ENCODE results near the gene BAG3.
"Not testable (repeated sequence)": the region's sequence is repeated elsewhere in the genome, so short reads cannot be mapped to it uniquely, and the experiment has no call there.

Gene BAG3

DNA sequence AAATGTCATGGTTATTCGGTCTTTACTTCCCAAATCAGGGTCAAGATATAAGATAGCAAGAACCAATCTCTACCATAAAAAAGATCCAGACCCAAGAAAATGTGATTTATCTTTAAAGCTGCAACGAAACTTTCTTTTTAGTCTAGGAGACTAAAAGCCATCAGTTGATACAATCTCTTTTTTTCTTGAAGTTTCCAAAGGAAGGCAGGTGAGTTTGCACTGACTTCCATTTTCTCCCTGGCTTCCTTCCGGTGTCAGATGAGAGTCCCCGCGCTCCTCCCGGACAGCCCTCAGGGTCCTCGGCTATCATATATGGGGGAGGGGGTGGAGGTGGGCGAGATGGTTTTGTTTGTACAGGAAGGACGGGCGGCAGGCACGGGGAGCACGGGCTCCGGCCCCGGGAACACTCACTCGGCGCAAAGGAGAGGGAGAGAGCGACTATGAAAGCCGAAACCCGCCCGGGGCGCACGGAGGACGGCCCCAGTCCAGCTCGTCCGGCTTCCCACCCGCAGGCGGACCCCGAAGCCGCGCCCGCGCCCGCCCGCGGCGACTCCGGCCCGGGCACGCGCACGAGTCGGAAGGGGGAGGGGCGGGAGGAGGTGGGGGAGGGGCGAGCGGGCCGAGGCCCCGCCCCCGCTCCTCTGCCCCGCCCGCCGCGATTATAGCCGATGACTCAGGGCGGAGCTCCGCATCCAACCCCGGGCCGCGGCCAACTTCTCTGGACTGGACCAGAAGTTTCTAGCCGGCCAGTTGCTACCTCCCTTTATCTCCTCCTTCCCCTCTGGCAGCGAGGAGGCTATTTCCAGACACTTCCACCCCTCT lies at the start of gene BAG3:
Gene BAG3, plus strand, starts transcription at position 689 of the 822 bp plus-strand sequence. CDS start 296 bp downstream, outside the sequence.
- peak; percentile 78 for DNase-seq

DNA sequence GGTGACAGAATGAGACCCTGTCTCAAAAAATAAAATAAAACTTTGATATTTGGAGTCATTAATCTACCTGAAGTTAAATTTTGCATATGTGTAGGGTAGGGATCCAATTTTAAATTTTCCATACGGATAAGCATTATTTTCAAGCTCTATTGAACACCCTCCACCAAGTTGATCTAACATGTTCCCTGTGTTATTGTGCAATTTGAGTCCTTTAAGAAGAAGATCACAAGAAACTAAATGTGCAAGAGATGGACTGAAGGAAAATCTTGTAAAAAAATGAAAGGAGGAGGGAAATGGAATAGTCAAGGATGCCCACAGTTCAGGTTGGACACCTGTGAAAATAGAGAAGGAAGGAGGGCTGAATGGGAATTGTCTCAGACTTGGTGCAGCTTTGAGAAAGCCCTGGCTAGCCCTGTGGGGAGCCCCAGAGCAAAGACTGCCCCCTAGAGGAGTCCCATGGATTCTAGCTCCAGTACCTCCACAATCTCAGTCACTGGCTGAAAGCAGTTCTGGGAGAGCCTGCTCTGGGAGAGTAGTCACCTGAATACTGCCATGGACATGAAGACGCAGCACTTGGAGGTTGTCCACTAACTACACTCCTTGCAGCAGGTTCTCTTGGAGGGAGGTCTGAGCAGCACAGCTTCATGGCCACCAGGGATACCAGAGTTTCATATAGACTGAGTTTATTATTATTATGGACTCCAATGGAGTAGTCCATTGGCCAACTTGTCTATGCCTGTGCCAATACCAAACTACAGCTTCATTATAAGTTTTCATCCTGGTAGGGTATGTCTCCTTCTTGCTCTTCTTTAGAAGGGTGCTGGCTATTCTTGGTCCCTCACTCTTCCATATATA lies 48.7 kb upstream of the BAG3 start:
- DNase-seq = peak; percentile 11

DNA sequence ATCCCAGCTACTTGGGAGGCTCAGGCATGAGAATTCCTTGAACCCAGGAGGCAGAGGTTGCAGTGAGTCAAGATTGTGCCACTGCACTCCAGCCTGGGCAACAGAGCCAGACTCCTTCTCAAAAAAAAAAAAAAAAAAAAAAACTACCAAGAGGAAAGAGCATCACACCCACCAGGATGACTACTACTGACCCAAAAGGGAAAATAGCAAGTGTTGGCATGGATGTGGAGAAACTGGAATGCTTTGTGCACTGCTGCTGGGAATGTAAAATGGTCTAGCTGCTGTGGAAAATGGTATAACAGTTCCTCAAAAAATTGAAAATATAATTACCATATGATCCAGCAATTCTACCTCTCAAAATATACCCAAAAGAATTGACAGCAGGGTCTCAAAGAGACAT lies 46.7 kb upstream of the BAG3 start:
- no peak for DNase-seq

DNA sequence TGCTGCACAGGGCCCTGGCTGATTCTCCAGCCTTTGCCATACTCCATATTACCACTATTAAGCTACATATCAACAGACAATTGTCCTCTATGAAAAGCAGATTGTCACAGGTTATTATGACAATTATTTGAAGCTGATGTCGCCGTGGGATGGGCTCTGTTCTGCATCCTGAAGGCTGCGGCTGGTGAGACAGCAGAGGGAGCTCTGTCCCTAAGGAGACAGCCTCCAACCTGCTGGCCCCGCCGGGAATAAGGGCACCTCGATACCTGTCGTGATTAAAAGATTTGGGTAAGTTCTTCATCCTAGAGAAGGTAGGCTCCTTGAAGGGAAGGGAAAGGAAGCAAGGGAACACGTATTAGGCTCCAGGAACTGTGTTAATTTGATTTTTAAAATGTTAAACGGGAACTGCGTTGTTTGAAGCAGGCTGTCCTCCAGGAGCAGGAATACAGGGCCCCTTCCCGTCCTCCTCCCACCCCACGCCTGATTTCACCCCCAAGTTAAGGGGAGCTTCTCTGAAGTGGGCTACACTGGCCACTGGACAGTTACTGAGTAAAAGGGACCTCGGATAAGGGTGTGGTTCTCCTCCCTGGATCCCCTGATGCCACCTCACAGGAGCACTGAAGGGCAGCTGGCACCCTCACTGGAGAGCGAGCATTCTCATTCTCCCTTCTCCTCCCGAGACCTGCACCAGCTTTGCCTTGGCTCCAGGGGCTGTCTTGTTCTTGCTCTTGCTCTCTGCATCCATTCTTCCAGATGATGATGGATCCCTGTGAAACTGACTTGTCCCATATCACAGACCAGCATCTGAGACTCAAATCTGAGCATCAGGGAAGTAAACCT lies 42.6 kb upstream of the BAG3 start:
- peak; percentile 34 for DNase-seq

DNA sequence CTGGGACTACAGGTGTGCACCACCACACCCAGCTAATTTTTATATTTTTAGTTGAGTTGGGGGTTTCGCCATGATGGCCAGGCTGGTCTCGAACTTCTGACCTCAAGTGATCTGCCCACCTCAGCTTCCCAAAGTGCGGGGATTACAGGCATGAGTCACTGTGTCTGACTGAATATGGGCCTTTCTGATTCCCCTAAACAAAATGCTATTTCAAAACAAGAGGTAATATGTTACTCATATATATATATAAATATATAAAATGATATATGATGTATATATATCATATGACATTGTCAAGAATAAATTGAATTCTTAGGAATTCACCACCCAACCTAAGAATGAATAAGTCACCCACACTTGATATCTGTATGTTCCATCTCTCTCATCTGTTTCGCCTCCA lies 41.7 kb upstream of the BAG3 start:
- no peak for DNase-seq

DNA sequence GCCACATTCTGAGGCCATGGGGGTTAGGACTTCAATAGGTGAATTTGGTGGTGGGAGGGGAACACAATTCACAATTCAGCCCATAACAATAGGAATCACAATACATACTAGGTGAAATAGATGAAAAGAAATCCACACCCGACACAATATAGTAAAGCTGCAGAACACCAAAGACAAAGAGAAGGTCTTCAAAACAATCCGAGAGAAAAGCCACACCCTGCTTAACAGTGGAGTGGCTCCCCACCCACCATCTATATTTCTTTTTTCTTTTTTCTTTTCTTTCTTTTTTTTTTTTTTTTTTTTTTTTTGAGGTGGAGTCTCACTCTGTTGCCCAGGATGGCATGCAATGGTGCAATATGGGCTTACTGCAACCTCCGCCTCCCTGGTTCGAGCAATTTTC lies 39.7 kb upstream of the BAG3 start:
- no peak for DNase-seq

DNA sequence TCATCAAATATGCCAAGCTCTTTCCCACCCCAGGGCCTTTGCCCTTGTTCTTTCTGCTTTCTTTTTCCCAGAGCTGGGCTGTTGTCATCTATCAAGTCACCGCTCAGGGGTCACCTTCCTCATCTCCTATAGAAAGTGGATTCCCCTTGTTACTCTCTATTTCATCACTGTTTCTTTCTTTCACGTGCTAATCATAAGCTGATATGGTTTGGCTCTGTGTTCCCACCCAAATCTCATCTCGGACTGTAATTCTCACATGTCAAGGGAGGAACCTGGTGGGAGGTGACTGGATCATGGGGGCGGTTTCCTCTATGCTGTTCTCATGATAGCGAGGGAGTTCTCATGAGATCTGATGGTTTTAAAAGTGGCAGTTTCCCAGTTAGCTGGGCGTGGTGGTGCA lies 37.4 kb upstream of the BAG3 start:
- no peak for DNase-seq

DNA sequence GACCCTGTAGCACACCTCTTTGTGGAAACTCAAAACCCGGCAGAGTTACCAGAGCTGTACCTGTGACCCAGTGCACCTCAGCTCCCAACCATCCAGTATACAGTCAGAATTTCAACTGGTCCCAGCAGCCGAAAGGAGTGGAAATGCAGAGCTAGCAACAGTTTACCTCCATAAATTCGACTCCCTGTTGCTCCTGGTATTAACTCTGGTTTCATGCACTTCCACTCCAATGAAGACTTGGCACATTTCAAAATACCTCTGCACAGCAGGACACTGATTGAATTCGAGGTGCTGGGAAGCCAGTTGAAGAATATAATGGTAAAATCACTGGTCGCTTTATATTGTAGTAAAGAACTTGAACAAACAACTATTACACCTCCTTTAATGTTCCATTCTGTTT lies 36.5 kb upstream of the BAG3 start:
- no peak for DNase-seq

DNA sequence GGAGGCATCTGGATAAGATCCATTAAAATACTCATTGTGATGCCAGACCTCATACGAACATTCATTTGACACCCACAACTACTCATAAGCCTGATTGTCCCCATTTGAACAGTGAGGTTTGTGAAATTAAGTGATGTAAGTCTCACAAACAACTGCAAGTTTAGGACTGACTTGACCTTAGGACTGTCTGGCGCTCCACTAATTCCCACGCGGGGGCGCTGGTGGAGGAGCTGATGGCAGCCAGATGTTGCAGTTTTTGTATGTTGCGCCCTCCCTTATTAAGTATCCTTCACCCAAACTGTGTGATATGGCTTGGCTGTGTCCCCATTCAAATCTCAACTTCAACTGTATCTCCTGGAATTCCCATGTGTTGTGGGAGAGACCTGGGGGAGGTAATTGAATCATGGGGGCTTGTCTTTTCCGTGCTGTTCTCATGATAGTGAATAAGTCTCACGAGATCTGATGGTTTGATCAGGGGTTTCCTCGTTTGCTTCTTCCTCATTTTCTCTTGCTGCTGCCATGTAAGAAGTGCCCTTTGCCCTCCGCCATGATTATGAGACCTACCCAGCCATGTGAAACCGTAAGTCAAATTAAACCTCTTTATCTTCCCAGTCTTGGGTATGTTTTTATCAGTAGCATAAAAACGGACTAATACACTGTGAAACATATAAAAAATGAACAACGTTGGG lies 34.2 kb upstream of the BAG3 start:
- DNase-seq = peak; percentile 10

DNA sequence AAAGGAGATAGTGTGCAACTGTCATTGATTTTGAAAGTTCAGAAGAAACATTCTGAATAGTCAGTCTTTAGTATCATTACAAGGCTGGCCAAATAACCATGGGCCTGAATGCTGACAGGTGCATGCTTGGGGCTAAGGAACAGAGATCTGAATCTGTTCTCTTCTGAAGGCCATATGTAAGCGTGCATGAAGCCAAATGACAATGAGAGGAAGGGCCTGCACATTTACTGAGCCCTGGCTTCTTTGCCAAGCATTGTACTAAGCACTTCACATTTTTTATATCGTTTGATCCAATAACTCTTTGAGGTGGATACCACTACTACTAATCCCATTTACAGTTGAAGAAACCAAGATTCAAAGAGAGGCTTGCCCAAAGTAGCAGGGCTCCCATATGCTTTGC lies 32.0 kb upstream of the BAG3 start:
- no peak for DNase-seq

DNA sequence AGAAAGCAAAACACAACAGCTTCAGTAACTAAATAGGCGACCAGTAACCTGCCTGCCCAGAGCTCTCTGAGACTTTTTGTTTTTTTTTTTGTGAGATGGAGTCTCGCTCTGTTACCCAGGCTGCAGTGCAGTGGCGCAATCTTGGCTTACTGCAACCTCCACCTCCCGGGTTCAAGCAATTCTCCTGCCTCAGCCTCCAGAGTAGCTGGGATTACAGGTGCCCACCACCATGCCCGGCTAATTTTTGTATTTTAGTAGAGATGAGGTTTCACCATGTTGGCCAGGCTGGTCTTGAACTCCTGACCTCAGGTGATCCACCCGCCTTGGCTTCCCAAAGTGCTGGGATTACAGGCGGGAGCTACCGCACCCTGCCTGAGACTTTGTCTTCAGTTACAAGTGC lies 31.4 kb upstream of the BAG3 start:
- not testable (repeated sequence) for DNase-seq

DNA sequence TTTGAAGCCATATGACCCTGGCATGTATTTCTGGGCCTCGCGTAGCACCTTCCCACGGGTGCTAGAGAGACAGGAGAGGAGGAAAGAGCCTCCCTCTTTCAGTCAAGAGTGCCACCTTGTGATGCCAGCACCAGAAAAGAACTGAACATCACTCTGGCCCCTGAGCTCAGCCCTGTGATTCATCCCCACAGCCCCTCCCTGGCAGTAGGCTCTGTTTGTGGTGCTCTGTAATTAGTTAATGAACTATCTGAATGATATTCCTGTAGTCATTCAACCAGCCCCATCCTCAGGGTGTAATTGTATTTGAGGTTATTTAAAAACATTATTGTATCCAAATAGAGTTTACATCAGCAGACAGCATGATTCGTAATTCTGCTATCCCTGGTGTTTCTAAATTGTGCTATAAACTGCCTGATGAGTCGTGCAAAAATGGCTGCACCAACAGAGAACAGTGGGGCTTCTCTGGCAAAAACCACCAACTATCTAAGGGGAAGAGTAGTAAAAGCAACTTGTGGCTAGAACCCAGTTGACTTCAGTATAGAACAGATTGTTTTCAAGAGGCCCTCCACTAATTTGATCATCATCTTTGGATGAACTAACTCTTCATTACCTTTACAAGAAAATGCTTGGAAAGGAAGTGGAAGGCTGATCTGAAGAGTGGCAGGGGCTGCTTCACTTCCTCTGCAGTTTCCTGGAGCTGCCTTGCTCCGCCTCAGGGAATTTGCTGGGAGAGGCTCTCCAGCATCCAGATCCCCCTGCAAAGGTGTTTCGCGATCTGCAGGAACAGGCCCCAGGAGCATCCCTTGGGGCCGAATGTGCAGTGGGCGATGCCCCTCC lies 30.7 kb upstream of the BAG3 start:
- DNase-seq = no peak

DNA sequence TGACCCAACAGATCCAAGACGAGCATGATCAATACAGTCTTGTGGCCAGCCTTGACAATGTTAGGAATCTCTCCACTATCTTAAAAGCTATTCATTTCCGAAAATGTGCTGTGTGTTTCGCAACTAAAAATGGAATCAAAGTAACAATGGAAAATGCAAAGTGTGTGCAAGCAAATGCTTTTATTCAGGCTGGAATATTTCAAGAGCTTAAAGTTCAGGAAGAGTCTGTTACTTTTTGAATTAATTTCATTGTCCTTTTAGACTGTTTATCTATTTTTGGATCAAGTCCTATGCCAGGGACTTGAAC lies 30.1 kb upstream of the BAG3 start:
- DNase-seq = no peak

DNA sequence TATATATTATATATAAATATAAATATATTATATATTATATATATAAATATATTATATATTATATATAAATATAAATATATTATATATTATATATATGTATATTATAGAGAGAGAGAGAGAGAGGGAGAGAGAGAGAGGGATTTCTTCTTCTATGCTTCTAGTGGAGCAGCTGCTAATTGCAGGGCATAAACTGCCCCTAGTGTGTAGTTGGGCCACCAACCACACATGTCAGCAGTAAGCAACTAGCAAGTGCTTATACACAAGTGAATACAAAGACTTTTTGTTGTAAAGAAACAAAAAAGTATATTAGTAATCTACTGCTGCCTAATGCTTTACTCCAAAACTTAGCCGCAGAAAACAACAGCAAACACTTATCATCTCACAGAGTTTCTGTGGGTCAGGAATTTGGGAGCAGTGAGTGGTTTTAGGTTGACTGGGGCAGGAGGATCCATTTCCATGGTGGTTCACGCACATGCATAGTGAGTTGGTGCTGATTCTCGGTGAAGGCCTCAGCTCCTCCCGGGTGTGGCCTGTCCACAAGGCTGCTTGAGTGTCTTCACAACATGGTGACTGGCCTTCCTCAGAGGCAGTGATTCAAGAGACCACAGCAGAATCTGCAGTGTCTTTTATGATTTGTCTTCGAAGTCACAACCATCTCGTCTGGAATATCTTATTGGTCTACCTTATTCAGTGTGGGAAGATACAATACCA lies 25.5 kb upstream of the BAG3 start:
- no peak for DNase-seq

DNA sequence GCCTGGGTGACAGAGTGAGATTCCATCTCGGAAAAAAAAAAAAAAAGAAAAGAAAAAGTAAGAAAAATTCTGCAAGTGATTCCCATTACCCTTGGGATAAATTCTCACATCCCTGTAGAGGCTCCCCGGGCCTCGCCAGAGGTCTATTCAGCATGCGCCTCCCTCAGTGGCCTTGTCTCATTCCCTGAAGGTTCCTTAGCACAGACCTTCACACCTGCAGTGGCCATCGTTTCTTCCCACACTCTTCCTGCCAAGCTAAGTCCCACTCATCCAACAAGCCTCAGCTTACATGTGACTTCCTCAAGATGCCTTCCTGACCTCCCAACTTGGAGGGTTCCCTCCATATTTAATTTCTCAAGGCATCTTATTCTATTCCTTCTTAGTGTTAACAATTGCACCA lies 20.9 kb upstream of the BAG3 start:
- no peak for DNase-seq

DNA sequence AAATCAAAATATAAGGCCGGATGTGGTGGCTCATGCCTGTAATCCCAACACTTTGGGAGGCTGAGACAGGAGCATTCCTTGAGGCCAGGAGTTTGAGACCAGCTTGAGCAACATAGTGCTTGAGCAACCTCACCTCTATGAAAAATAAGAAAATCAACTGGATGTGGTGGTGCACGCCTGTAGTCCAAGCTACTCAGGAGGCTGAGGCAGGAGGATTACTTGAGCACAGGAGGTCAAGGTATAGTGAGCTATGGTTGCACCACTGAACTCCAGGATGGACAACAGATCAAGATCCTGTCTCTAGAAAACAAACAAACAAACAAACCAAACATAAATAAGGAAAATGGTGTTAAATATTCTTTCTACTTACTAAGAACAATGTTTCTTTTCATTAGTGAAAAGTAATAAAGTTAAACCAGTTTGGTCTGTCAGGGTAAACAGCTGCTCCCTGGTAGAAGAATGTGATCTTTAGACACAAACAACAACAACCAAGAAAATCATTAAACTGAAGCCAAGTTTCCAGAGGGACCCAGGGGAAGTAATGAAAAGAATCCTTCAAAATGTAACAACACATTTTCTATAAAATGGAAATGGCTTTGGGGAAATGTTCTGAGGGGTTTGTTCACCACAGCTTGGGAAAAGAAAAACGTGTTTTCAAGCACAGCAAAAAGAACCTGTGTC lies 17.5 kb upstream of the BAG3 start:
- DNase-seq = no peak

DNA sequence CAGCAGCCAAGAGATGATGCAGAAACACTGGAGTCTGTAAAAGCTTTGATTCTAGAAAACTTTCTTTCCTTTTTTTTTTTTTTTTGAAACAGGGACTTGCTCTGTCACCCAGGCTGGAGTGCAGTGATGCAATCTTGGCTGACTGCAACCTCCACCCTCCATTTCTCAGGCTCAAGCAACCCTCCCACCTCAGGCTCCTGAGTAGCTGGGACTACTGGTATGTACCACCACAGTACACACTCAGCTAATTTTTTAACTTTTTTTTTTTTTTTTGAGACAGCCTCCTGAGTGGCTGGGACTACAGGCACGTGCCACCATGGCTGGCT lies 17.0 kb upstream of the BAG3 start:
- no peak for DNase-seq

DNA sequence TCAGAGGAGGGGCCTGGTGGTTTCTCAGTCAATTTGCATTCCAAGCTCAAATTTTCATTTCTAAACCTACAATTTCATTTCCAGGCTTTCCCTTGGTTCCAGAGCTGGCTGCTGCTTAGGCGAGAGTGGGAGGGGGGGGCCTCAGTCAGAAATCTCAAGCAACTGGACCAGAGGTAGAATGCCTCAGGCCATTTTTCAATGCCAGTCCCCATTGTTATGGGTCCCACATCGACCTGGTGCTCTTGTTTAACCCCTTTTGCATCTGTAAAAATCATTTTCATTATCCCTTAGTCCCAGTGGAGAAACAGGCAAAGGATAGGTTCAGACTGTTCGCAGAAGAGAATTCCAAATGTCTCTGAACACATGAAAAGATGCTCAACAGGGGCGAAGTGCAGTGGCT lies 13.5 kb upstream of the BAG3 start:
- DNase-seq = no peak

DNA sequence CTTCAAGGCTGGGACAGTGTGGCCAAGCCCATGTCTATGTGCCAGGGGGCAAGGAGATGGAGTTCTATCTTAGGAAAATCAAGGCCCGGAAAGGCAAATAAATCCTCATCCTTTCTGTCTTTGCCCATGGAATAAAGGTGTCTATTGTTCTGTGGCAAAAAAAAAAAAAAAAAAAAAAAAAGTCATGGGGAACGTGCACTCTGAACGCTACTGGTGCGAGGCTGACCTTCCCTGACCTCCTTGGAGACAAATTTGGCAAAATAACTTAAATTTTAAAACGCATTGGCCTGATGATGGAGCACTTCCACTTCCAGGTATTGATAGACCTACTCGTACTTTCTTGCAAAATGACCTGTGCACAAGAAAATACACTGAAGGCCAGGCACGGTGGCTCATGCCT lies 12.2 kb upstream of the BAG3 start:
- DNase-seq = no peak

DNA sequence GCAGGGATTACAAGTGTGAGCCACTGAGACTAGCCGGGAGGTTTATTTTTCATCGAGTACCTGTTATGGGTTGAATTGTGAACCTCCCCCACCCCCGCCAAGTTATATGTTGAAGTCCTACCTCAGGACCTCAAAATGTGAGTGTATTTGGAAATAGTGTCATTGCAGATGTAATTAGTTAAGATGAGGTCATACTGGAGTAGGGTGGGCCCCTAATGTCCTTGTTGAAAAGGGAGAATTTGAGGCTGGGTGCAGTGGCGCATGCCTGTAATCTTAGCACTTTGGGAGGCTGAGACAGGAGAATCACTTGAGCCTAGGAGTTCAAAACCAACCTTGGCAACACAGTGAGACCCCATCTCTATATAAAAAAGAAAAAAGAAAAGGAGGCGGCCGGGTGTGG lies 10.8 kb upstream of the BAG3 start:
- no peak for DNase-seq
